HG03196 (cell line): Measurements from ENCODE around the gene DBX2.
"Not testable (repeated sequence)": the region's sequence is repeated elsewhere in the genome, so short reads cannot be mapped to it uniquely, and the experiment has no call there.

Source experiments
- ATAC-seq: cut with Tn5 transposase; IDR thresholded peaks from one replicate; pipeline ENCODE4 v1.9.1; 2021; ENCODE audit not compliant: unreplicated experiment

The DBX2 gene

GRCh38 chr12:45050751-45051571 lies at the start of gene DBX2:
TSS of gene DBX2 (minus strand) at chr12:45051099. CDS start at chr12:45050927, 172 bp downstream.
- ATAC-seq, result no peak

- ATAC-seq, result no peak
Measured at GRCh38 chr12:45098766-45099165, 47.9 kb upstream of the DBX2 start.

- not testable (repeated sequence) for ATAC-seq
Measured at GRCh38 chr12:45095417-45095816, 44.5 kb upstream of the DBX2 start.

GRCh38 chr12:45093051-45093450 lies 42.2 kb upstream of the DBX2 start:
- no peak for ATAC-seq

GRCh38 chr12:45089411-45090075 lies 38.6 kb upstream of the DBX2 start:
- no peak for ATAC-seq

- ATAC-seq, result no peak
Measured at GRCh38 chr12:45088608-45089007, 37.7 kb upstream of the DBX2 start.

GRCh38 chr12:45084248-45084647 lies 33.3 kb upstream of the DBX2 start:
- ATAC-seq, result not testable (repeated sequence)

GRCh38 chr12:45077251-45077650 lies 26.4 kb upstream of the DBX2 start:
- ATAC-seq, result no peak

GRCh38 chr12:45076417-45077026 lies 25.6 kb upstream of the DBX2 start:
- ATAC-seq, result no peak

- ATAC-seq, result no peak
Measured at GRCh38 chr12:45075587-45076282, 24.8 kb upstream of the DBX2 start.

GRCh38 chr12:45065125-45065626 lies 14.3 kb upstream of the DBX2 start:
- ATAC-seq, result no peak

GRCh38 chr12:45060976-45061375 lies 10.1 kb upstream of the DBX2 start:
- no peak for ATAC-seq

- no peak for ATAC-seq
Measured at GRCh38 chr12:45051572-45052125, 750 bp upstream of the DBX2 start.

GRCh38 chr12:45049912-45050750 lies 768 bp downstream of the DBX2 start:
- ATAC-seq, result no peak

GRCh38 chr12:45042599-45042998 lies 8.3 kb downstream of the DBX2 start:
- ATAC-seq, result no peak

- no peak for ATAC-seq
Measured at GRCh38 chr12:45040977-45041376, 9.9 kb downstream of the DBX2 start.

- no peak for ATAC-seq
Measured at GRCh38 chr12:45039757-45040156, 11.1 kb downstream of the DBX2 start.

GRCh38 chr12:45034861-45035265 lies 16.0 kb downstream of the DBX2 start:
- no peak for ATAC-seq

GRCh38 chr12:45017916-45018315 lies 33.0 kb downstream of the DBX2 start:
- ATAC-seq, result no peak

GRCh38 chr12:45014396-45014795 lies 36.5 kb downstream of the DBX2 start:
- no peak for ATAC-seq
